Large intestine (tissue), 12 donors: ENCODE measurements around the gene RGS1. TPM values are rescaled to one million over a fixed set of nuclear protein-coding genes. Genes with fewer than 3 reads are reported as not detected.
"Not testable (repeated sequence)": the region's sequence is repeated elsewhere in the genome, so short reads cannot be mapped to it uniquely, and the experiment has no call there.

Experiments
- DNase-seq, 2 donors: peaks; one replicate each; pipeline versions ENCODE4 v3.0.0 to v3.0.0-alpha.2; 2013
- H3K27ac ChIP-seq: one replicate; pipeline ENCODE4 v1.5.1; 2013; ENCODE audit warnings: low read length
- H3K27me3 ChIP-seq: 2 replicates; pipeline ENCODE4 v1.6.1; 2013; ENCODE audit warnings: low read length; ENCODE audit not compliant: control insufficient read depth, insufficient read depth
- H3K36me3 ChIP-seq: 2 replicates; pipeline ENCODE4 v1.6.1; 2013; ENCODE audit warnings: low read length; ENCODE audit not compliant: control insufficient read depth, insufficient read depth
- H3K4me1 ChIP-seq: one replicate; pipeline ENCODE4 v1.6.1; 2013; ENCODE audit warnings: low read length; ENCODE audit not compliant: control insufficient read depth, insufficient read depth
- H3K4me3 ChIP-seq: one replicate; pipeline ENCODE4 v1.5.1; 2013; ENCODE audit warnings: low read length
- H3K9me3 ChIP-seq: one replicate; pipeline ENCODE4 v1.6.1; 2013; ENCODE audit warnings: mild to moderate bottlenecking, low read depth, low read length, moderate library complexity; ENCODE audit not compliant: control insufficient read depth
- WGBS: methylation state at CpG from one replicate; pipeline ENCODE4 v1.1.5; 2013; ENCODE audit warnings: low lambda C conversion rate; ENCODE audit not compliant: insufficient coverage; 5-methylcytosine and 5-hydroxymethylcytosine counted together
- long read RNA-seq, 11 donors: transcript quantifications; one replicate each; lab custom pipeline, GENCODE V29; 2026
- polyA plus RNA-seq: library from polyadenylated mRNA; unstranded; fragments of 120-200 nt; gene quantifications from one replicate; pipeline ENCODE4 v1.2.1, GENCODE V29; 2013

Gene RGS1
- polyA plus RNA-seq: 75.0 TPM
- long read RNA-seq, donor 1, partial matches to known transcripts: 0 of 2 reads
- long read RNA-seq, donor 1, other reads (novel, unspliced or antisense): 0 of 2 reads
- long read RNA-seq, donor 2, transcript RGS1-201 (5 exons, 1,405 nt): major isoform, 7 of 8 reads
- long read RNA-seq, donor 2, partial matches to known transcripts: 0 of 8 reads
- long read RNA-seq, donor 2, other reads (novel, unspliced or antisense): 0 of 8 reads
- long read RNA-seq, donor 3: 0 reads
- long read RNA-seq, donor 4: 0 reads
- long read RNA-seq, donor 5, partial matches to known transcripts: 0 of 3 reads
- long read RNA-seq, donor 5, other reads (novel, unspliced or antisense): 0 of 3 reads
- long read RNA-seq, donor 6, transcript RGS1-201 (5 exons, 1,405 nt): major isoform, 7 of 8 reads
- long read RNA-seq, donor 6, partial matches to known transcripts: 0 of 8 reads
- long read RNA-seq, donor 6, other reads (novel, unspliced or antisense): 0 of 8 reads
- long read RNA-seq, donor 7, partial matches to known transcripts: 0 of 3 reads
- long read RNA-seq, donor 7, other reads (novel, unspliced or antisense): 0 of 3 reads
- long read RNA-seq, donor 8, transcript RGS1-201 (5 exons, 1,405 nt): major isoform, 17 of 17 reads
- long read RNA-seq, donor 8, partial matches to known transcripts: 0 of 17 reads
- long read RNA-seq, donor 8, other reads (novel, unspliced or antisense): 0 of 17 reads
- long read RNA-seq, donor 9, transcript RGS1-201 (5 exons, 1,405 nt): major isoform, 5 of 5 reads
- long read RNA-seq, donor 9, partial matches to known transcripts: 0 of 5 reads
- long read RNA-seq, donor 9, other reads (novel, unspliced or antisense): 0 of 5 reads
- long read RNA-seq, donor 10, transcript RGS1-201 (5 exons, 1,405 nt): major isoform, 6 of 6 reads
- long read RNA-seq, donor 10, partial matches to known transcripts: 0 of 6 reads
- long read RNA-seq, donor 10, other reads (novel, unspliced or antisense): 0 of 6 reads
- long read RNA-seq, donor 11, transcript RGS1-201 (5 exons, 1,405 nt): major isoform, 5 of 5 reads
- long read RNA-seq, donor 11, partial matches to known transcripts: 0 of 5 reads
- long read RNA-seq, donor 11, other reads (novel, unspliced or antisense): 0 of 5 reads

- Histone ChIP-seq H3K27me3 (no peaks in the 10 kb centered on the region), H3K4me1 (no peaks in the 10 kb centered on the region), H3K36me3 (no peaks in the 10 kb centered on the region), H3K27ac (no peak within 1 kb of the TSS), H3K4me3 (peak within 1 kb of the TSS; percentile 17), H3K9me3 (no peaks in the 10 kb centered on the region)
- WGBS: 78% methylated on average over 4 of the region's 7 CpGs
- DNase-seq: peak; percentile 42 to 53
These were observed at the start of gene RGS1 for GRCh38 chr1:192575499-192576189. Gene RGS1 (plus strand): TSS chr1:192575773. CDS start chr1:192575793, 20 bp downstream.

- WGBS: 87% methylated on average over 3 of the region's 5 CpGs
- H3K9me3 ChIP-seq: no peaks in the 10 kb centered on the region
- no peaks in the 10 kb centered on the region for H3K27me3 ChIP-seq
- H3K27ac ChIP-seq: no peak overlapping the region
- no peak for DNase-seq
- no peaks in the 10 kb centered on the region for H3K36me3 ChIP-seq
- no peaks in the 10 kb centered on the region for H3K4me1 ChIP-seq
- no peak overlapping the region for H3K4me3 ChIP-seq
These were observed 48.3 kb upstream of the RGS1 start for GRCh38 chr1:192527111-192527795.

- H3K27ac ChIP-seq: no peak overlapping the region
- no peaks in the 10 kb centered on the region for H3K4me1 ChIP-seq
- DNase-seq: no peak
- no peaks in the 10 kb centered on the region for H3K9me3 ChIP-seq
- H3K4me3 ChIP-seq: no peak overlapping the region
- H3K27me3 ChIP-seq: no peaks in the 10 kb centered on the region
- H3K36me3 ChIP-seq: no peaks in the 10 kb centered on the region
These were observed 47.6 kb upstream of the RGS1 start for GRCh38 chr1:192527950-192528349.

- Histone ChIP-seq H3K4me3 (no peak overlapping the region), H3K4me1 (peaks cover 5% of the 10 kb centered on the region), H3K27ac (no peak overlapping the region), H3K36me3 (no peaks in the 10 kb centered on the region), H3K27me3 (no peaks in the 10 kb centered on the region), H3K9me3 (no peaks in the 10 kb centered on the region)
- WGBS: 85% methylated on average over 3 of the region's 3 CpGs
- no peak for DNase-seq
These were observed 46.4 kb upstream of the RGS1 start for GRCh38 chr1:192529031-192529755.

- Histone ChIP-seq H3K9me3 (no peaks in the 10 kb centered on the region), H3K36me3 (no peaks in the 10 kb centered on the region), H3K4me3 (no peak overlapping the region), H3K4me1 (peaks cover 9% of the 10 kb centered on the region), H3K27ac (peak overlapping the region; percentile 10), H3K27me3 (no peaks in the 10 kb centered on the region)
- no peak for DNase-seq
- 100% methylated on average over 1 of the region's 1 CpG for WGBS
These were observed 45.8 kb upstream of the RGS1 start for GRCh38 chr1:192529811-192530210.

- Histone ChIP-seq H3K27me3 (no peaks in the 10 kb centered on the region), H3K36me3 (no peaks in the 10 kb centered on the region), H3K9me3 (no peaks in the 10 kb centered on the region), H3K27ac (peak overlapping the region; percentile 10), H3K4me1 (peaks cover 13% of the 10 kb centered on the region), H3K4me3 (no peak overlapping the region)
- 73% methylated on average over 2 of the region's 2 CpGs for WGBS
- no peak for DNase-seq
These were observed 45.3 kb upstream of the RGS1 start for GRCh38 chr1:192530254-192530653.

GRCh38 chr1:192531037-192531703 lies 44.4 kb upstream of the RGS1 start:
- H3K4me3 ChIP-seq, H3K27me3 ChIP-seq, H3K36me3 ChIP-seq, H3K9me3 ChIP-seq: not testable (repeated sequence)
- Histone ChIP-seq H3K4me1 (peaks cover 13% of the 10 kb centered on the region), H3K27ac (peak overlapping the region; percentile 10)
- WGBS: 80% methylated on average over 1 of the region's 6 CpGs
- DNase-seq: peak in 1 of 2 donors; percentile 34

- Histone ChIP-seq H3K9me3 (no peaks in the 10 kb centered on the region), H3K4me1 (peaks cover 20% of the 10 kb centered on the region), H3K27ac (peak overlapping the region; percentile 23), H3K4me3 (no peak overlapping the region), H3K36me3 (no peaks in the 10 kb centered on the region), H3K27me3 (no peaks in the 10 kb centered on the region)
- no CpG with 5 or more reads among the region's 2 CpGs for WGBS
- DNase-seq: peak in 1 of 2 donors; percentile 35
These were observed 40.9 kb upstream of the RGS1 start for GRCh38 chr1:192534666-192535065.
